SIG-M5 (cell line): Measurements from ENCODE around the gene BACE1.
"Not testable (repeated sequence)": the region's sequence is repeated elsewhere in the genome, so short reads cannot be mapped to it uniquely, and the experiment has no call there.

ENCODE experiments used
- DNase-seq: peaks from one replicate; lab custom pipeline; 2025; lab: John Stamatoyannopoulos, UW

The BACE1 gene

DNA sequence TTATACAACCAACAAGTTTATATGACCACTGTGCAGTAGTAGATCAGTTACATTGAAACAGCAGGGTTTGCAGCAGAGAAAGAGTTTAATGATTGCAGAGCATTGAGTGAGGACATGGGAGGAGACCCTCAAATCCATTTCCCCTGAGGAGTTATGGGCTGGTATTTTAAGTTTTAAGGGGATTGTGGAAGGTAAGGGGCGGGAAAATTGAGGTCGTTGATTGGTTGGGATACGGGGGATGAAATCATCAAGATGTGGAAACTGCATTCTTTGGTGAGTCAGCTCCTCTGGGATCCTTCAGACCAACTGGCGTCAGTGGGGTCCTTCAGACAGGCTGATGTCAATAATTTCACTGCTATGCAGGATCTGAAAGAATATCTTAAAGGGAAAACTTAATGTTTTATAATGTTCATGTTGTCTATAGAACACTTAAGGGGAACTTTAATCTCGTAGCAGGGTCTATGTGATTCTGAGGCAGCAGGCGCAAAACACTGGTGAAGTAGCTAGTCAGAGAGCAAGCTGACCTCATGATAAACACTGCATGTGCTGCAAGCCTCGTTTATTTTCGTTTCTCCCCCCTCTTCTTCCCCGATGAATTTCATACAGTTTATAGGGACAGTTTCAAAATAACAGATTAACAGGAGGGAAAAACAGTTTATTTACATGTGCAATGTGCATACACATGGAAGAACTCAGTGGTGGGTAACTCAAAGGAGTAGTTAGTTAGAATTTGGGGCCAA lies 42.3 kb downstream of the BACE1 start:
- peak; percentile 3 for DNase-seq

- DNase-seq: peak; percentile 24
Observed at GRCh38 chr11:117272175-117272574, 43.9 kb downstream of the BACE1 start.

- no peak for DNase-seq
Observed at GRCh38 chr11:117271208-117271607, 44.8 kb downstream of the BACE1 start.

DNA sequence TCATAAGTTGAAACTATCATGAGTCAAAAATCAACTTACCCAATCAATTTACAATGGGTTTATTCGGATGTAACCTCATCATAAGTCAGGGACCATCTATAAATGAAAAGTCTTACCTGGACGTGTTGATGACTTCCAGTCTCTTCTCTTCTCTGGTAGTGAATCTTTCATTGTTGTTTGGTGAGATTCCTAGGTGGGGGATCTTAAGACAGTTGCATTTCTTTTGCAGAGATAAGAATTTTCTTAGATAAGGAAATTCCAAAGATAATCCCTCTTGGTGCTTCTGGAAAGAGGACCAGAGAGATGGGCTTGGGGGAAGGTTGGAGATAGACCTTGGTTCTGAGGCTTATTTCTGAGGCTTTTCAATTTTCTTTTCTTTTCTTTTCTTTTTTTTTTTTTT lies 46.2 kb downstream of the BACE1 start:
- no peak for DNase-seq

- no peak for DNase-seq
Observed at GRCh38 chr11:117265745-117266144, 50.3 kb downstream of the BACE1 start.

- DNase-seq: not testable (repeated sequence)
Observed at GRCh38 chr11:117264624-117265323, 51.3 kb downstream of the BACE1 start.

GRCh38 chr11:117259417-117259816 lies 56.6 kb downstream of the BACE1 start:
- no peak for DNase-seq

- DNase-seq: no peak
Observed at GRCh38 chr11:117258576-117258975, 57.5 kb downstream of the BACE1 start.

DNA sequence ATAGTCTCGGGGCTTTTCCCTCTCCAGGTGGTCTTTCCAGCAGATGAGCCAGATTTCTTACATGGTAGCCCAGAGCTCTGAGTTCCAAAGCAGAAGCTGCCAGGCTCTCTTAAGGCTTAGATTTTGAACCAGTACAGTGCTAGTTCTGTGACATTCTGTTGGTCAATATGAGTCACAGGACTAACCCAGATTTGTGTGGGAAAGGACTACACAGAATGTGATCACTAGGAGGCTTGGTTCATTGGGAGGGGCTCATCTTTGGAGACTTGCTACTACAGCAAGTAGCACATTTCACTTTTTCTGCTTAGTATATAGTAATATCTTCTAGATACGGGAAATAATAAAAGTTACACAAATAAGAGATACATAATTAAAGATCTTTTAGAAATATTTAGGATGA lies 59.5 kb downstream of the BACE1 start:
- no peak for DNase-seq

GRCh38 chr11:117255966-117256365 lies 60.1 kb downstream of the BACE1 start:
- no peak for DNase-seq

DNA sequence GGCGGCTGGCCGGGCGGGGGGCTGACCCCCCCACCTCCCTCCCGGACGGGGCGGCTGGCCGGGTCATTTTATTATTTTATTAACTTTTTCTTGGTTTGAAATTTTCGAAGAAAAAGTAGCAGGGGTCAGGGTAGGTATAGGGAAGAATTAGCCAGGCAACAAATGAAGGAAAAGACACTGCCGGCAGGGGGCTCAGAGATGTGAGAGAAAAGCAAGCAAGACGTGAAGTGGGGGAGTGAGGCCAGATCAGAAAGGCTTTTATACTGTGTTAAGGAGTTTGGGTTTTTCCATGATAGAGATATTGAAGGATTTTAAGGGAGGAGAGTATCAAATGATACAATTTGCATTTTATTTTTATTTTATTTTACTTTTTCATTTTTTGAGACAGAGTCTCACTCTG lies 64.5 kb downstream of the BACE1 start:
- no peak for DNase-seq

DNA sequence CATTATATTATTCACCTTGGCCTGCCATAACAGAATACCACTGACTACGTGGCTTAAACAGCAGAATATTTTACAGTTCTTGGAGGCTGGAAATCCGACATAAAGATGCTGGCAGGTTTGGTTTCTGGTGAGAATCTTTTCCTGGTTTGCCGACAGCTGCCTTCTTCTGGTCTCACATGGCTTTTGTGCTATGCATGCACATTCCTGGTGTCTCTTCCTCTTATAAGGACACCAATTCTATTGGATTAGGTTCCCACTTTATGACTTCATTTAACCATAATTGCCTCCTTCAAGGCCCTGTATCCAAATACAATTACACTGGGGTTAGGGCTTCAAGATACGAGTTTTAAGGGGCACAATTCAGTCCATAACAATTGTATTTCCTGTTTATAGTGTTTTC lies 66.5 kb downstream of the BACE1 start:
- no peak for DNase-seq

DNA sequence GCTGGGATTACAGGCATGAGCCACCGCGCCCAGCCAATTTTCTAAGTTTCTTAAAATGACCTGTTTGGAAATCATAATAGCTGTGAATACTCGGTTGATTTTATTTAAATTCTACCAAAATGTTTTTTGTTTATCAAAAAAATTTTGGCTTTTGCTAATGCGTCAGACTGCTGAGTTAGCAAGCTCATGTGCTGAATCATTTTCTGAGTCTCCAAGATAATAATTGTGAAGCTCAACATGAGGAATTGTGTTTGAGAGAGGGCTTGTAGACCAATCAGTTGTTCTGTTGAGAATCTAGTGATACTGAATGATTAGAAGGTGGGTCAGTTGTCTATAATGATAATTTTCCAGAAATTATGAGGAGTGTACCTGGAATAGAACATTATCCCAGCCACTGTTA lies 67.7 kb downstream of the BACE1 start:
- no peak for DNase-seq

DNA sequence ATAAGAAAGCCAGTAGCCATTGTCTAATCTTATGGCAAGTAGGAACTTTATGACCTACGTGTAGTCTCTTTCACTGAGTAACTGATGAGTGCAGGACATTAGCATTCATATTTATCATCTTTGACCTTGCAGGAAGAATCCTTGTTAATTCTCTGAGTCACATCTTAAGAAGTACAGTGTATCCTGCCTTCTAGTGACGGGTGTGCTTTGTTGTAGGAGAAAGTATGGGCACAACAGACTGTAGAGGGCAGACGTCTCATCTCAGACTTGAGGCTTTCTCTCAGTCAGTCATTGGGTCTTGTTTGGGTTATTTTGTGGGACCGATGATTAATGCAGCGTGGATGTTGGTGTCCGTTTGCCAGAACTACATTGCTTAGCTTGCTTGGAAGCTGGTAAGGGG lies 76.8 kb downstream of the BACE1 start:
- no peak for DNase-seq

DNA sequence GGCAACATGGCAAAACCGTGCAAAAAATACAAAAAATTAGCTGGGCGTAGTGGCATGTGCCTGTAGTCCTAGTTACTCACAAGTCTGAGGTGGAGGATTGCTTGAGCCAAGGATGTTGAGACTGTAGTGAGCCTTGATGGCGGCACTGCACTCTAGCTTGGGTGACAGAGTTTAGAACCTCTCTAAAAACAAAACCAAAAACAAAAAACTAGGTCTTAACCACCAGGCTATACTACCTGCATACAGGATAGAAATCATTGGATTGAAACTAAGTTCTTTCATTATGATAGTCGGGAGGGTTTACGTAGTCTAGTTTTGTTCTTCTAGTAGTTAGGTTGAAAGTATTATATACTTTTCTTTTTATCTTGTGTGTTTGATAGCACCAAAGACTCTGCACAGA lies 77.8 kb downstream of the BACE1 start:
- DNase-seq: no peak
